ENCODE results near the gene ABCG1. TPM values are rescaled to one million over a fixed set of nuclear protein-coding genes. Genes with fewer than 3 reads are reported as not detected.

Gene ABCG1
- total RNA-seq, 2 experiments from 2014 or later, result 22.2 to 24.6 TPM

DNA sequence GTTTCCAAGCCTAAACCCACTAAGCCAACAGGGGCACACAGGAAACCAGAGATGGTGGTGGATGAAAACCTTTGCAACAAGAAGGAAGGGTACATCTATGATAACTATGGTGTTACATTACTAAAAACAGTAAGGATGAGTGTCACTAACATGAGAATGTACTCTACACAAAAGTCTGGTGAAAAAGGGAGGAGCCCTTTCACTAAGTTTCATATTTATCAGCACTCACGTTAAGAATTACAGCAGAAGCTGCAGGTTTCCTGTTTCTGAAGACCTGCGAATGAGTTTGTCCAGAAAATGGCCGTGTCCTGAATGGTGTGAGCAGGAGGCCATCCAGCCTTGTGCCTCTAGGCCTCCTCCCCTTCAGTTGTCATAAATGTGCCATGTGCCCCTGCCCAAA, 17.8 kb downstream of the ABCG1 start:
- peak overlapping the region; percentile 80 for H3K27ac Mint-ChIP-seq
- H3K27me3 Mint-ChIP-seq, result no peaks in the 10 kb centered on the region
- intact Hi-C loops (cut with micrococcal nuclease), result loop anchor here (1.0 to 5.0 kb wide), 4 partner anchors 8 to 234 kb away; partner anchors contain the start of gene UBASH3A
- H3K4me1 Mint-ChIP-seq (ENCODE audit: low read depth), result peaks cover 75% of the 10 kb centered on the region
- DNase-seq, result peak; percentile 49
- H3K9me3 Mint-ChIP-seq, result no peaks in the 10 kb centered on the region
- ChIA-PET CTCF (interaction anchor here (1.1 to 3.8 kb wide), 5 partner anchors 8 to 91 kb away, joined by 5 to 34 read pairs (median 19); no protein-coding TSS in a partner anchor), POLR2A (interaction anchor here (0.9 to 8.0 kb wide), 9 partner anchors 8 to 234 kb away, joined by 4 to 121 read pairs (median 7); partner anchors contain the start of gene ABCG1)
- H3K4me3 Mint-ChIP-seq, result peak overlapping the region; percentile 32
- H3K36me3 Mint-ChIP-seq, result peaks cover 3% of the 10 kb centered on the region

DNA sequence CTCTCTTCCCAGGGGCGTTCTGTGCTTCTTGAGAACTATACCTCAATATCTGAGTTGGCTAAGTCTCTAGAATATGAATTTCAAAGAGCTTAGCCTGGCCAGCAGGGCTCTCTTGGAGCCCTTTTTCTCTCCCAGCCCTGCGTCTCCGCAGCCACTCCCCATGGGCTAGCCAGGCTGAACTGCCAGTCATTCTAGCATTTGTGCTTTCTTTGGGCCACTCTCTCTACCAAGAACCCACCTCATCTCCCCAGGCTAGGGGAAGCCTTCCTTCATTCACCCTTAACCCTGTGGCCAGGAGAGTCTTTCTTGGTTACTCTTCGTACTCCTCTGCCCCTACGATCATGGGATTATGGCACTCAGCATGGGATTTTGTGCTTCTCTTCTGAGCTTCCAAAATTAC, 18.2 kb downstream of the ABCG1 start:
- Mint-ChIP-seq H3K27me3 (no peaks in the 10 kb centered on the region), H3K4me1 (ENCODE audit: low read depth) (peaks cover 71% of the 10 kb centered on the region), H3K9me3 (no peaks in the 10 kb centered on the region), H3K4me3 (peak overlapping the region; percentile 42), H3K36me3 (peaks cover 3% of the 10 kb centered on the region), H3K27ac (peak overlapping the region; percentile 80)
- ChIA-PET POLR2A (interaction anchor here (0.6 to 8.0 kb wide), 12 partner anchors 8 to 234 kb away, joined by 3 to 121 read pairs (median 6); partner anchors contain the start of gene ABCG1), CTCF (interaction anchor here (0.9 to 3.8 kb wide), 10 partner anchors 8 to 213 kb away, joined by 3 to 34 read pairs (median 12); partner anchors contain the start of gene ABCG1)
- intact Hi-C loops (cut with micrococcal nuclease), result loop anchor here (5.0 kb wide), 3 partner anchors 165 to 235 kb away; partner anchors contain the start of gene UBASH3A
- DNase-seq, result no peak

DNA sequence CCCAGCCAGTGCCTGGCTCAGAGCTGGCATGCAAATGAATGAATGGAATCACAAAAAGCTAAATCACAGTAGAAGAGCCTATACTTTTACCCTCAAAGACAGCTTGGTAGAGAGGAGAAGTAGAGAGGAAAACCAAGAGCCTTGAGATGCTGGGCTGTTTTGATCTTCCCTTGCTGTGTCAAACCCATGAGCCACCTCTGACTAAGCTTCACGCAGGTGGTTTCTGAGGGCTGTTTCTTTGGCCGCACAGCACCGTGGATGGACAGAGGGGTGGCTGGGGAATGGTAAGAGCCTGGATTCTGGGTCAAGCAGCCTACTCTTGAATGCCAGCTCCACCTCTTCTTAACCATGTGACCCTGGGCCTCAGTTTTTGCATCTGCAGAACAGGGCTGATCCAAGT, 18.6 kb downstream of the ABCG1 start:
- Mint-ChIP-seq H3K9me3 (no peaks in the 10 kb centered on the region), H3K27ac (peak overlapping the region; percentile 80), H3K36me3 (peaks cover 2% of the 10 kb centered on the region), H3K27me3 (no peaks in the 10 kb centered on the region), H3K4me3 (peak overlapping the region; percentile 42), H3K4me1 (ENCODE audit: low read depth) (peaks cover 69% of the 10 kb centered on the region)
- intact Hi-C loops (cut with micrococcal nuclease), result loop anchor here (5.0 kb wide), 3 partner anchors 165 to 235 kb away; partner anchors contain the start of gene UBASH3A
- POLR2A ChIA-PET, result interaction anchor here (0.6 to 8.0 kb wide), 13 partner anchors 9 to 314 kb away, joined by 3 to 121 read pairs (median 6); partner anchors contain the start of gene ABCG1
- peak; percentile 79 for DNase-seq
- CTCF ChIA-PET, result interaction anchor here (0.8 to 3.8 kb wide), 12 partner anchors 9 to 213 kb away, joined by 3 to 34 read pairs (median 12); partner anchors contain the start of gene ABCG1

DNA sequence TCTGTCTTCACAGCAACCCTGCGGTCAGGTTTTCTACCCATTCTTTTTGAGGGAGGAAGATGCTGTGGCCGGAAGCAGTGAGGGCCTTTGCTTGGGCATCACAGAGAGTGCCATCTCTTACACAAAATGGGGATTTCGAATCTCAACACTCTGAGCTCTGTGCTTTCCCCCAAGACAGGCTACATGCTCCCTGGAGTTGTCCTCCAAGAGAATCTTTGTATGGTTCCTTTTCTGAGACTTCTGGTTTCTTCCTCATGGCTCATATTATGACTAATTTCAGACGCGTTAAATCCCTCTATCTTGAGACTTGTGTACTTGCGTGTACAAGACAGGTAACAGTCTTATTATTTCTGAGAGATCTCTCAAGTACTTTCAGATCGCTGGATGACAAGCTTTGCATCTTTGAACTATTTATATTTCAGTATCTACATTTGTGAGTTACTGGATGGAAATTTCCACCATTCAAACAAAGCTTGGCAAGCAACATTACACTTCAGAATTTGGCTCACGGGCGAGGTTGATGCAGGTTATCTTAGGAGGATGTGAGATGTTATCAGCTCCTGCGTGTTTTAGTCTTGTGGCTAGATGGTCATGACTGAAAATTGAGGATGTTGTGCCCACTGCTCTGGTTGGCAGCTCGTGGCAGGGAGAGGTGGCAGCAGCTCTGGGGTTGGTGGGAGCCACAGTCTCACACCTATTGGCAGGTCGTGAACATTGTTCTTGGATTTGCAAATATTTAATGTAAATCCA, 19.4 kb downstream of the ABCG1 start:
- Mint-ChIP-seq H3K36me3 (no peaks in the 10 kb centered on the region), H3K27me3 (no peaks in the 10 kb centered on the region), H3K9me3 (no peaks in the 10 kb centered on the region), H3K4me3 (peak overlapping the region; percentile 42), H3K4me1 (ENCODE audit: low read depth) (peaks cover 61% of the 10 kb centered on the region), H3K27ac (peak overlapping the region; percentile 80)
- POLR2A ChIA-PET, result interaction anchor here (0.9 to 8.0 kb wide), 13 partner anchors 10 to 314 kb away, joined by 3 to 121 read pairs (median 6); partner anchors contain the start of gene ABCG1
- CTCF ChIA-PET, result interaction anchor here (0.8 to 3.8 kb wide), 16 partner anchors 10 to 185 kb away, joined by 3 to 34 read pairs (median 6); partner anchors contain the start of gene ABCG1
- intact Hi-C loops (cut with micrococcal nuclease), result loop anchor here (1.0 to 5.0 kb wide), 5 partner anchors 50 to 288 kb away; partner anchors contain the start of gene UBASH3A
- DNase-seq, result peak; percentile 67

DNA sequence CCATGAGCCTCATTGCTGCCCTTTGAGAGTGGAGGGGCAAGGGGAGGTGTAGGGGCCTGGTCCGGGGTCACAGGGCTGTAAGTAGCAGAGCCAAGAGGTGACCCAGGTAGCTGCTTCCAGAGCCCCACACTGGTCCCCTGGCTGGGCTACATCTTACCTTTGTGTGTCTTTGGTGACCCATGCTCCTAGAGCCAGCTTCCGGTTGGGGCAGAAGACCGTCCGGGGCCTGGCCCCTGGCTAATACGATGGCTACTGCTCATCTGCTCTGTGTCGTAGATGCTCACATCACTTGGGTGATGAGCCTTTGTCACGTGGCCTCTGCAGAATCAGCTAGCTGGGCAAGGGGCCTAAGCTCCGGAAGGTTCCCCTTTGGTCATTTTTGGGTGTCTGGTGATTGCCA, 20.6 kb downstream of the ABCG1 start:
- Mint-ChIP-seq H3K27ac (no peak overlapping the region), H3K4me1 (ENCODE audit: low read depth) (peaks cover 49% of the 10 kb centered on the region), H3K27me3 (no peaks in the 10 kb centered on the region), H3K36me3 (no peaks in the 10 kb centered on the region), H3K9me3 (no peaks in the 10 kb centered on the region), H3K4me3 (no peak overlapping the region)
- intact Hi-C loops (cut with micrococcal nuclease), result loop anchor here (5.0 kb wide), 3 partner anchors 163 to 237 kb away; partner anchors contain the start of gene UBASH3A
- no peak for DNase-seq
- ChIA-PET POLR2A (interaction anchor here (1.4 to 8.0 kb wide), 3 partner anchors 19 to 51 kb away, joined by 3 to 121 read pairs (median 15); partner anchors contain the start of gene ABCG1), CTCF (interaction anchor here (0.7 to 3.8 kb wide), 7 partner anchors 14 to 94 kb away, joined by 3 to 34 read pairs (median 7); no protein-coding TSS in a partner anchor)

DNA sequence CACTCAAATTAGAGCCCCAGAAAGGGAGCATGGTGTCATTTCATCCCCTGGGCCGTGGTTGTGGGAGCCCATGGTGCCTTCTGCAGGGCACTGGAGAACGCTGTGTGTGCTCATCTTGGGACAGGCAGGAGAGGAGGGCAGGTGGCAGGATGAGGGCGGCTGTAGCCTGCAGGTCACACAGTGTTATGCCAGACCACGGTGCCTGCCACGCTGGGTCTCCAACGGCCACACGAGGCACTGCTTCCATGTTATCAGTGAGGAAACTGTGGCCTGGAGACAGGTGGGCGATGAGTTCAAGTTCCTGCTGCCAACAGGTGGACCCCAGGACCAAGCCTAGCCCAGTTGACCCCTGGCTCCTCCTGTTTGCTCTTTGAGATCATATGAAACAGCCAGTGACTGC, 21.0 kb downstream of the ABCG1 start:
- Mint-ChIP-seq H3K27me3 (no peaks in the 10 kb centered on the region), H3K9me3 (no peaks in the 10 kb centered on the region), H3K27ac (no peak overlapping the region), H3K36me3 (no peaks in the 10 kb centered on the region), H3K4me3 (no peak overlapping the region), H3K4me1 (ENCODE audit: low read depth) (peaks cover 48% of the 10 kb centered on the region)
- intact Hi-C loops (cut with micrococcal nuclease), result loop anchor here (5.0 kb wide), 3 partner anchors 162 to 238 kb away; partner anchors contain the start of gene UBASH3A
- CTCF ChIA-PET, result interaction anchor here (0.7 to 3.8 kb wide), 2 partner anchors 14 to 20 kb away, joined by 3 to 34 read pairs; no protein-coding TSS in a partner anchor
- no peak for DNase-seq
- POLR2A ChIA-PET, result interaction anchor here (1.4 to 8.0 kb wide), 2 partner anchors 19 to 20 kb away, joined by 3 to 121 read pairs; partner anchors contain the start of gene ABCG1

DNA sequence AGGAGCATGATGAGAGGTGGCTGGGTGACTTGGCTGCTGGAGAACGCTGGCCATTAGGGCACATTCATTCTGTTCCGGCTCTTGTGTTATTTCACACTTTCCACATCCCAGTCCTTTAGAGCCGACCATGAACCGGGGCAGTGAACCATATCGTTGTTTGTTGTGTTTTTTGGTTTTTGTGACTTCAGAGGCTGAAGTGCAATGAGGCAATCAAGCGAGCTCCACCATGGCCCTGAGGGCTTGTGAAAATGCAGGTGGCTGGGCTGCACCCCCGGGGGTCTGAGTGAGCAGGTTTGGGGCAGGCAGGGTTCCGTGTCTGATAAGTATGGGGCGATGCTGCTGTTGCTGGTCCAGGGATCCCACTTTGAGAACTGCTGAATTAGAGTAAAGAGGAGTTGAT, 23.7 kb downstream of the ABCG1 start:
- Mint-ChIP-seq H3K27ac (no peak overlapping the region), H3K36me3 (no peaks in the 10 kb centered on the region), H3K27me3 (no peaks in the 10 kb centered on the region), H3K4me1 (ENCODE audit: low read depth) (peaks cover 22% of the 10 kb centered on the region), H3K4me3 (no peak overlapping the region), H3K9me3 (no peaks in the 10 kb centered on the region)
- DNase-seq, result no peak
- CTCF ChIA-PET, result interaction anchor here (2.6 kb wide), 1 partner anchor 16 kb away, joined by 10 read pairs; no protein-coding TSS in a partner anchor
- POLR2A ChIA-PET, result no interaction called here
- intact Hi-C loops (cut with micrococcal nuclease), result no loop called here

DNA sequence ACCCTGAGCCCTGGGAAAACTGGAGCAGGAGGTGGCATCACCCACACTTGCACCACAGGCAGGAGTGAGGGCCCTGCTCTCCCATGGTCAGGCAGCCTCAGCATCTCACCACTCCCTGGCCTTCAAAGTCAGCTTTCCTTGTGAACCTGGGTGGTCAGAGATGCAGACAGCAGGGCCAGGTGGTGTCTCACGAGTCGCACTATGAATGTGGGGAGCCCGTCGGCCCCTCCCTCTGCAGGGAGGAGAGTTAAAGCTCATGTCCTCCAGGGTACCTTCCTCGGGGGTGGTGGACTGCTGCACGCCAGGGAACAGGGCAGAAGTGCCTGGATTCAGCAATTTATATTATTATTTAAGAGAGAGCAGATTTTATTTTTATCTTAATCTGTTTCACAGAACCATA, 24.1 kb downstream of the ABCG1 start:
- no peak for DNase-seq
- no peaks in the 10 kb centered on the region for H3K27me3 Mint-ChIP-seq
- H3K4me3 Mint-ChIP-seq, result no peak overlapping the region
- H3K9me3 Mint-ChIP-seq, result no peaks in the 10 kb centered on the region
- intact Hi-C loops (cut with micrococcal nuclease), result no loop called here
- POLR2A ChIA-PET, result no interaction called here
- H3K36me3 Mint-ChIP-seq, result no peaks in the 10 kb centered on the region
- peaks cover 18% of the 10 kb centered on the region for H3K4me1 Mint-ChIP-seq (ENCODE audit: low read depth)
- CTCF ChIA-PET, result interaction anchor here (2.6 kb wide), 1 partner anchor 16 kb away, joined by 10 read pairs; no protein-coding TSS in a partner anchor
- no peak overlapping the region for H3K27ac Mint-ChIP-seq

DNA sequence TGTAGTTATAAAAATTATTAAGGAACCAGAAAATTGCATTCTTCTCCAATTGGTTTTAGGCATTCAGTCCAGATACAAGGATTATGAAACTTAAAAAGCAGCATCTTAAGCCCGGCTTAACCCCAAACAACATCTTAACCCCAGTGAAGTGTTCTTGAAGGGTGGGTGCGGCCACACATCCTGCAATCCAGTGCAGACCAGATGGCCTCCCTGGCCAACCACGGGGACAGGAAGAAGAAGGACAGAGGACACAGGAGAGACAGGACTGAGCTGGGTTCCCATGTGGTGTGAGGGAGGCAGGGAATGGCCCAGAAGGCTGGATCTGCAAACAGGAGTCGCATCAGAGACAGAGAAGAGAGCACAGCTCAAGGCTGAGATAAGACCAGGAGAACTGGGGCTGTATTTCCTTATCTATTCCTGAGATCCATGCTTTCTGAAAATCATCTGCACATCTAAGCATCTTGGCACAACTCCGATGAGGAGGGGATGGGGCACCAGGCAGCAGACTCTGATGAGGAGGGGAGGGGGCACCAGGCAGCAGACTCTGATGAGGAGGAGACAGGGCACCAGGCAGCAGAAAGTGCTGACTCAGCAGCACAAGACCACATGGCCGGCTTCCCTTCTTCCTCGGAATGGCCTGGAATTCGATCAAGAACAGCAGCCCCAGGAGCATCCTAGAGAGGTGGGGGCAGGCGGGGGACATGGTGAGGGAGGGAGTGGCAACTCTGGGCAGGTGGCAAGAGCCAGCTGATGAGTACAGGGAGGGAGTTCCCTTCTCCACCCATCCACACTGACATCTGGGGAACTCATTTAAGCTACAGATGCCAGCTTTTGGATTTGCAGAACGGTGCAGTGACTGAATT, 26.6 kb downstream of the ABCG1 start:
- CTCF ChIA-PET, result interaction anchor here (0.6 to 1.9 kb wide), 5 partner anchors 13 to 100 kb away, joined by 3 to 12 read pairs (median 6); no protein-coding TSS in a partner anchor
- no peak overlapping the region for H3K27ac Mint-ChIP-seq
- H3K36me3 Mint-ChIP-seq, result no peaks in the 10 kb centered on the region
- no peaks in the 10 kb centered on the region for H3K9me3 Mint-ChIP-seq
- no peak for DNase-seq
- peaks cover 3% of the 10 kb centered on the region for H3K4me1 Mint-ChIP-seq (ENCODE audit: low read depth)
- intact Hi-C loops (cut with micrococcal nuclease), result no loop called here
- H3K27me3 Mint-ChIP-seq, result no peaks in the 10 kb centered on the region
- no peak overlapping the region for H3K4me3 Mint-ChIP-seq
- POLR2A ChIA-PET, result no interaction called here

DNA sequence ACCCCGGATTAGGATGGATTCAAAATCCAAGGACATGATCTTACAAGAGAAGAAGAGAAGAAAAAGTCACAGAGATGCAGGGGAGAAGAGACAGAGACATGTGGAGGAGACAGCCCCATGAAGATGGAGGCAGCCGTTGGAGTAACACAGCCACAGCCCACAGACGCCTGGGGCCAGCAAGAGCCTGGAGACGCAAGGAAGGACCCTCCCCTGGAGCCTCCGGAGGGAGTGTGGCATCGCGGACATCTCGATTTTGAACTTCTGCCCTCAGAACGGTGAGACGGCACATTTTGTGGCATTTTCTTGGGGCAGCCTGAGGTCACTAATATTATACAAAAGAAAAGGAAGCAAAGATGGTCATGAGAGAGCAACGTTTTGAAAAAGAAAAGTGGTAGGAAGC, 28.8 kb downstream of the ABCG1 start:
- POLR2A ChIA-PET, result no interaction called here
- Mint-ChIP-seq H3K27ac (no peak overlapping the region), H3K4me1 (ENCODE audit: low read depth) (no peaks in the 10 kb centered on the region), H3K27me3 (no peaks in the 10 kb centered on the region), H3K4me3 (no peak overlapping the region), H3K9me3 (no peaks in the 10 kb centered on the region), H3K36me3 (no peaks in the 10 kb centered on the region)
- intact Hi-C loops (cut with micrococcal nuclease), result no loop called here
- CTCF ChIA-PET, result interaction anchor here (1.8 kb wide), 1 partner anchor 11 kb away, joined by 11 read pairs; no protein-coding TSS in a partner anchor
- DNase-seq, result no peak

DNA sequence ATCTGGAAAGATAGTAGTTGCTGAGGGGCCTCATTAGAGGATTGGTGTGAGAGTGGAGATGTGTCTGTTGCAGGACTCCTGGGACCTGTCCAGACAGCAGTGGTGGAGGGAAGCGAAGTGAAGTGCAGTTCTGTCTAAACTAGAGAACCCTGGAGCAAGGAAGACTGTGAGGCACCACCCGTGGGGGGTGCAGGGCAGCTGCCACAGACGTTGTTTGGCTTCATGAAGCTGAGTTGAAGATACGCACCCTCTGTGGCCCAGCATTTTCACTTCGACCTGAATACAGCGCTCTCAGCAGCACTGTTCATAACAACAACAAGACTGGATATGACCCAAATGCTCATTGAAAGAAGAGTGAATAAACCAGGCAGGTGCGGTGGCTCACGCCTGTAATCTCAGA, 29.3 kb downstream of the ABCG1 start:
- H3K36me3 Mint-ChIP-seq, result no peaks in the 10 kb centered on the region
- no peaks in the 10 kb centered on the region for H3K27me3 Mint-ChIP-seq
- H3K27ac Mint-ChIP-seq, result no peak overlapping the region
- ChIA-PET CTCF (no interaction called here), POLR2A (no interaction called here)
- no peak for DNase-seq
- intact Hi-C loops (cut with micrococcal nuclease), result no loop called here
- H3K9me3 Mint-ChIP-seq, result no peaks in the 10 kb centered on the region
- H3K4me1 Mint-ChIP-seq (ENCODE audit: low read depth), result no peaks in the 10 kb centered on the region
- no peak overlapping the region for H3K4me3 Mint-ChIP-seq
